Peyer's patch (tissue), 4 donors: Measurements from ENCODE around the gene PRR9. TPM values are rescaled to one million over a fixed set of nuclear protein-coding genes. Genes with fewer than 3 reads are reported as not detected.
A peak's percentile ranks its signal among the peaks of the same experiment; 100 is the strongest.

Experiments used
- DNase-seq, 3 donors: peaks; one replicate each; pipeline ENCODE4 v3.0.0-alpha.2; 2017 to 2019
- H3K27ac ChIP-seq, 4 donors: fragments of 200-600 bp; sonication (generic); one replicate each; pipeline ENCODE4 v1.5.1; 2016 to 2019
- H3K27me3 ChIP-seq, 2 donors: fragments of 200-600 bp; sonication (generic); one replicate each; pipeline ENCODE4 v1.5.1; 2019
- H3K36me3 ChIP-seq, 3 donors: fragments of 200-600 bp; sonication (generic); one replicate each; pipeline ENCODE4 v1.5.1; 2016 to 2019
- H3K4me1 ChIP-seq, 4 donors: fragments of 200-600 bp; sonication (generic); one replicate each; pipeline ENCODE4 v1.5.1; 2016 to 2019
- H3K4me3 ChIP-seq, 4 donors: fragments of 200-600 bp; sonication (generic); 1 replicate in 3 of 4; 2 replicates in 1 of 4; pipeline ENCODE4 v1.5.1; 2016 to 2019; ENCODE audit warnings: mild to moderate bottlenecking in 1 of 4
- H3K9me3 ChIP-seq, 4 donors: fragments of 200-600 bp; sonication (generic); one replicate each; pipeline ENCODE4 v1.5.1; 2016 to 2019; ENCODE audit warnings: mild to moderate bottlenecking in 1 of 4
- POLR2A ChIP-seq, 2 donors: fragments of 450-650 bp; IDR thresholded peaks; one replicate each; pipeline ENCODE4 v1.5.1; 2017; ENCODE audit warnings: antibody characterized with exemption in 2 of 2, mild to moderate bottlenecking in 2 of 2, moderate library complexity in 2 of 2
- total RNA-seq, 4 donors: library from RNA; depleted of rRNA; stranded (reverse); fragments of >200 nt; gene quantifications; one replicate each; pipeline ENCODE4 v1.1.0, GENCODE V29; 2016
- TF ChIP-seq, protein P1 (sequence below), 6 experiments: fragments of 450-650 bp in 4 of 6; fragments of 200-600 bp in 2 of 6; sonication (generic) in 1 of 6; IDR thresholded peaks; one replicate each; pipeline ENCODE4 v1.5.1; 2017 to 2019; ENCODE audit warnings: antibody characterized with exemption in 6 of 6, mild to moderate bottlenecking in 3 of 6, moderate library complexity in 1 of 6

The PRR9 gene
- total RNA-seq, 4 donors from 2014 or later, result not detected

DNA sequence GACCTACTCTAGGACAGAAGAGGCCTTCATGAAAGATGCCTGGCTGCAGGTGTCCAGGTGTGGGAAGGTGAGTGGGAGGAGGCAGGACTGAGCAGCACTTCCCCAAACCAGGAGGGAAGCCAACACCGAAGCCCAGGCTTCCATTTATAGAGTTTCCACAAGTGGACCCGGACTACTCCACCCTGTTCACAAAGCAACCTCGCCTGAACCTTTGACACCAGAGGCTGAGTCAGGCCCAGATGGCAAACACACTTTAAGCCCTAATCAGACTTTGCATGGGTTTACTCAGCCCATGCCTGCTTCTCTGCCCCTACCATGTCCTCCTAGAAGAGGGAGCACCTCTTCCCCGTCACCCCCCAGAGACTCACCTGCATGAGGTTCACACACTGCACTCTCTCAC is 14.0 kb downstream of the PRR9 start:
- H3K9me3 ChIP-seq, result no peaks in the 10 kb centered on the region
- H3K4me3 ChIP-seq, result no peak overlapping the region
- peak in 1 of 2 donors; percentile 28 for TF ChIP-seq POLR2A (IDR thresholded peaks at IDR 0.05)
- TF ChIP-seq, protein P1, sequence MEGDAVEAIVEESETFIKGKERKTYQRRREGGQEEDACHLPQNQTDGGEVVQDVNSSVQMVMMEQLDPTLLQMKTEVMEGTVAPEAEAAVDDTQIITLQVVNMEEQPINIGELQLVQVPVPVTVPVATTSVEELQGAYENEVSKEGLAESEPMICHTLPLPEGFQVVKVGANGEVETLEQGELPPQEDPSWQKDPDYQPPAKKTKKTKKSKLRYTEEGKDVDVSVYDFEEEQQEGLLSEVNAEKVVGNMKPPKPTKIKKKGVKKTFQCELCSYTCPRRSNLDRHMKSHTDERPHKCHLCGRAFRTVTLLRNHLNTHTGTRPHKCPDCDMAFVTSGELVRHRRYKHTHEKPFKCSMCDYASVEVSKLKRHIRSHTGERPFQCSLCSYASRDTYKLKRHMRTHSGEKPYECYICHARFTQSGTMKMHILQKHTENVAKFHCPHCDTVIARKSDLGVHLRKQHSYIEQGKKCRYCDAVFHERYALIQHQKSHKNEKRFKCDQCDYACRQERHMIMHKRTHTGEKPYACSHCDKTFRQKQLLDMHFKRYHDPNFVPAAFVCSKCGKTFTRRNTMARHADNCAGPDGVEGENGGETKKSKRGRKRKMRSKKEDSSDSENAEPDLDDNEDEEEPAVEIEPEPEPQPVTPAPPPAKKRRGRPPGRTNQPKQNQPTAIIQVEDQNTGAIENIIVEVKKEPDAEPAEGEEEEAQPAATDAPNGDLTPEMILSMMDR (IDR thresholded peaks at IDR 0.05), result no peak
- peaks cover 0 to 24% (median 0%) of the 10 kb centered on the region in 4 donors for H3K4me1 ChIP-seq
- peak overlapping the region in 3 of 4 donors; percentile 8 to 78 (median 50) for H3K27ac ChIP-seq
- H3K27me3 ChIP-seq, result no peaks in the 10 kb centered on the region
- DNase-seq, result peak in 2 of 3 donors; percentile 72 to 82
- no peaks in the 10 kb centered on the region for H3K36me3 ChIP-seq

DNA sequence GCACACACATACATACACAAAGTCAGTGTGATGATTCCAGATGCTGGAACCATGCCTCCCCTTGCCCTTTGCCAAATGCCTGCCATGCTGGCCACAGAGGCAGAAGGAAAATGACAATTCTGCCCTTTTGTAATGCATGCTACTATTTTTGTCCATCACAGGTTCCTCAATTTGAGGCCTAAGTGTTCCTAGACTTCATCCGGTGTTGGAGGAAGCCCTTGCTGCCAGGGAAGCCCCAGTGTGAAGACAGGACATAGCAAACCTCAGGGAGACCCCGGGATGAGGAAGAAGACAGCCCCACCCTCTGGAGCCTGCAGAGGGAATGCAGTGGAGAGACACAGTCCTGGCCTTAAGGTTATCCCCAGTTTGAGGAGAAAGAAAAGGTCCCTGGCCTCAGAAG is 14.4 kb downstream of the PRR9 start:
- TF ChIP-seq POLR2A (IDR thresholded peaks at IDR 0.05), result no peak
- TF ChIP-seq, protein P1 (IDR thresholded peaks at IDR 0.05), result no peak
- Histone ChIP-seq H3K4me3 (no peak overlapping the region), H3K9me3 (no peaks in the 10 kb centered on the region), H3K27ac (peak overlapping the region in 3 of 4 donors; percentile 8 to 78 (median 50)), H3K4me1 (peaks cover 0 to 24% (median 0%) of the 10 kb centered on the region in 4 donors), H3K27me3 (no peaks in the 10 kb centered on the region), H3K36me3 (no peaks in the 10 kb centered on the region)
- no peak for DNase-seq

DNA sequence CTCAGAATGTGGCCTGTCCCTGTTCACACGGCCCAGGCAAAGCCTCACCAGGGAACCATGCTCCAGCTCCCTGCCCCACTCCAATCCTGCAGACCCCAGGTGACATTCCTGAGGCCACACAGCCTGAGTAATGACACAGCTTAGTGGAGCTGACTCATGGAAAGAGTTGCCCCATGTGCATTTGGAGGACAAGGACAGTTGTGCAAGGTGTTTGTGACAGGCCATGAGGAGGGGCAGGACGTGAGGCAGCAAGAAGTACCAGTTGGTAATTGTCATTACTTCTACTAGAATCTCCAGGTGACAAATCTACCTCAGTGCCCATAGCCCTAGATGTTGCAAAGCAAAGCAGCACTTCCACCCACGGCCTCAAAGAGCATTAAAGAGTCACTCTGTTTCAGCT is 15.2 kb downstream of the PRR9 start:
- Histone ChIP-seq H3K4me3 (no peak overlapping the region), H3K4me1 (peaks cover 0 to 24% (median 0%) of the 10 kb centered on the region in 4 donors), H3K27me3 (no peaks in the 10 kb centered on the region), H3K9me3 (no peaks in the 10 kb centered on the region), H3K27ac (peak overlapping the region in 2 of 4 donors; percentile 60 to 78), H3K36me3 (no peaks in the 10 kb centered on the region)
- TF ChIP-seq, protein P1 (IDR thresholded peaks at IDR 0.05), result no peak
- no peak for TF ChIP-seq POLR2A (IDR thresholded peaks at IDR 0.05)
- peak in 1 of 3 donors; percentile 57 for DNase-seq

DNA sequence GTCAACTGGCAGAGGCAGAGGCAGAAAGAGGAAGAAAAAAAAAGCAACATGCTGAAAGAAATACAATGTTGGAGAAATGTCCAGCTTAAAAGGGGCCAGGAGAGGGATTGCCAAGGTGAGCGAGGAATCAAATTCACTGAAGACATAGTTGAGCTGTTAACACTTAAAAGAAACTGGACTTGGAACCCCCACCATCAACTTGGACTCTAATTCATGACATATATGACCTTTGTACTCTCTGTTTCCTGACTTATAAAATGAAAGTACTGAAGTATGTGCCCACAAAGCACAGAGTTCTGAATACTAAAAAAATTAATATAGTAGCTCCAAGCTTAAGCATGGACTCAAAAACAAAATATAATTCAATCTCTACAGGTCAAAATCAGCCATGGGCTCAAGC is 16.1 kb downstream of the PRR9 start:
- H3K4me3 ChIP-seq, result no peak overlapping the region
- no peaks in the 10 kb centered on the region for H3K36me3 ChIP-seq
- H3K27ac ChIP-seq, result peak overlapping the region in 2 of 4 donors; percentile 60 to 78
- H3K4me1 ChIP-seq, result peaks cover 0 to 24% (median 0%) of the 10 kb centered on the region in 4 donors
- no peaks in the 10 kb centered on the region for H3K9me3 ChIP-seq
- no peaks in the 10 kb centered on the region for H3K27me3 ChIP-seq
- TF ChIP-seq, protein P1 (IDR thresholded peaks at IDR 0.05), result no peak
- no peak for TF ChIP-seq POLR2A (IDR thresholded peaks at IDR 0.05)
- DNase-seq, result no peak

DNA sequence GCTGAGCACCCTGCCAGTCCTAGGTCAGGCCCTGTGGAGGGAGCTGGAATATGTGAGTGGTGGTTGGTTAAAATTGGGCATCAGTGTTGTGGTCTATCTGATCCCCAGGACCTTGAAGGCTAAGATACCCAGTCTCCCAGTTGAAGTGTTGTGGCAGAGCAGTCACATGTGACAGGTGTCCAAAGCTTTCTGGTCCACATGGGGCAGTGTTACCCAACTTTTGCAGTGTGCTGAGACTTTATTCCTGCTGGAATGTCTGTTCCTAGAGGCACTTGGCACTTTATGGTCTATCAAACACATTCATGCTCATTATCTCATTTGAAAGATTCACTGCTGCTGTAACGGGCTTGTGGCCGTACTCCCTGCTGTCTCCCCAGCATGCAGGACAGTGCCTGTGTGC is 21.1 kb downstream of the PRR9 start:
- Histone ChIP-seq H3K9me3 (no peaks in the 10 kb centered on the region), H3K27ac (no peak overlapping the region)
- peak in 1 of 3 donors; percentile 56 for DNase-seq

More for the DNA sequence above, 21.1 kb downstream of the PRR9 start:
- Histone ChIP-seq H3K27me3 (no peaks in the 10 kb centered on the region), H3K4me3 (no peak overlapping the region), H3K36me3 (no peaks in the 10 kb centered on the region), H3K4me1 (peaks cover 0 to 7% (median 0%) of the 10 kb centered on the region in 4 donors)
- TF ChIP-seq, protein P1 (IDR thresholded peaks at IDR 0.05), result peak in 3 of 6 experiments; percentile 39 to 54 (median 42)
- no peak for TF ChIP-seq POLR2A (IDR thresholded peaks at IDR 0.05)
